ENCODE data around the gene PMIS2. TPM values are rescaled to one million over a fixed set of nuclear protein-coding genes. Genes with fewer than 3 reads are reported as not detected.
"Not testable (repeated sequence)": the region's sequence is repeated elsewhere in the genome, so short reads cannot be mapped to it uniquely, and the experiment has no call there.

Gene PMIS2
- total RNA-seq, 3 donors from 2014 or later: not detected

DNA sequence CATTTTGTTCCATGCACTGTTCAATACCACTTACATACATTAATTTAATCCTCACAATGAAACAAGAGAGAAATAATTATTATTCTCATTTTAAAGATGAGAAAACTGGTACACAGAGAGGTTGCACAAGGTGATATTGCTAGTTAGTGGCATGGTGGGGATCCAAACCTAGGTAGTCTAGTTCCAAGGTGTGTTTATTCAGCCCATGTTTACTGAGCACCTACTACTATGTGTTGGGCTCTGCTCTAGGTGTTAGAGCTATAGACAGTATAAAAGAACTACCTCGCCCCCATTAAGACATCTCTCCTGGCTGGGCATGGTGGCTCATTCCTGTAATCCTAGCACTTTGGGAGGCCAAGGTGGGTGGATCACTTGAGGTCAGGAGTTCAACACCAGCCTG, 3.2 kb upstream of the PMIS2 start:
- Histone ChIP-seq H3K36me3 (no peaks in the 10 kb centered on the region), H3K27ac (no peak overlapping the region), H3K9me3 (no peaks in the 10 kb centered on the region), H3K4me3 (no peak overlapping the region), H3K4me1 (no peaks in the 10 kb centered on the region), H3K27me3 (peaks cover 0 to 25% of the 10 kb centered on the region in 2 donors)
- no peak for DNase-seq (ENCODE audit: low spot score in 2 of 2)
- TF ChIP-seq POLR2A (IDR thresholded peaks at IDR 0.05): no peak
- TF ChIP-seq POLR2AphosphoS5 (IDR thresholded peaks at IDR 0.05): no peak
- TF ChIP-seq, protein P1, sequence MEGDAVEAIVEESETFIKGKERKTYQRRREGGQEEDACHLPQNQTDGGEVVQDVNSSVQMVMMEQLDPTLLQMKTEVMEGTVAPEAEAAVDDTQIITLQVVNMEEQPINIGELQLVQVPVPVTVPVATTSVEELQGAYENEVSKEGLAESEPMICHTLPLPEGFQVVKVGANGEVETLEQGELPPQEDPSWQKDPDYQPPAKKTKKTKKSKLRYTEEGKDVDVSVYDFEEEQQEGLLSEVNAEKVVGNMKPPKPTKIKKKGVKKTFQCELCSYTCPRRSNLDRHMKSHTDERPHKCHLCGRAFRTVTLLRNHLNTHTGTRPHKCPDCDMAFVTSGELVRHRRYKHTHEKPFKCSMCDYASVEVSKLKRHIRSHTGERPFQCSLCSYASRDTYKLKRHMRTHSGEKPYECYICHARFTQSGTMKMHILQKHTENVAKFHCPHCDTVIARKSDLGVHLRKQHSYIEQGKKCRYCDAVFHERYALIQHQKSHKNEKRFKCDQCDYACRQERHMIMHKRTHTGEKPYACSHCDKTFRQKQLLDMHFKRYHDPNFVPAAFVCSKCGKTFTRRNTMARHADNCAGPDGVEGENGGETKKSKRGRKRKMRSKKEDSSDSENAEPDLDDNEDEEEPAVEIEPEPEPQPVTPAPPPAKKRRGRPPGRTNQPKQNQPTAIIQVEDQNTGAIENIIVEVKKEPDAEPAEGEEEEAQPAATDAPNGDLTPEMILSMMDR (IDR thresholded peaks at IDR 0.05): no peak
- intact Hi-C loops (cut with DNase I; ENCODE audit: low total_unique reads): no loop called here

DNA sequence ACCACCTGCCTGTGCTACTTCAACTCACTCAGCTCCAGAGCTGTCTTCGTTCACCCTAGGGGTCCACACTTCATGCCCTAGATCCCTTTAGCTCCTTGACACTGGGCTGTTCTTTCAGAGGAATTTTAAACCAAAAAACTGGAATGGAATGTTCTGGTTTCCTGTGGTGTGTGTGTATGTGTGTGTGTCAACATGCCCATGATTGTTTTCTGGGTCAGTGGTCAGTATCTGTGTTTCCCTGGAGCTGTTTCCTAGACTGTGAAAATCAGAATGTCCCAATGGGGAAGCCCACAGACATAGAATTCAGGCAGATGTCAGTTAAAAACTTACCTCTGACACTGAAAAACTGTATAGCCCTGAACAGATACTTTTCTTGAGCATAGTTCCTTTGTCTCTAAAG, 1.3 kb downstream of the PMIS2 start:
- no peaks in the 10 kb centered on the region for H3K4me1 ChIP-seq
- H3K4me3 ChIP-seq: no peak overlapping the region
- TF ChIP-seq POLR2A (IDR thresholded peaks at IDR 0.05): no peak
- no peaks in the 10 kb centered on the region for H3K9me3 ChIP-seq
- H3K27ac ChIP-seq: no peak overlapping the region
- peaks cover 0 to 25% of the 10 kb centered on the region in 2 donors for H3K27me3 ChIP-seq
- no peak for DNase-seq (ENCODE audit: low spot score in 2 of 2)
- intact Hi-C loops (cut with DNase I; ENCODE audit: low total_unique reads): no loop called here
- H3K36me3 ChIP-seq: no peaks in the 10 kb centered on the region

DNA sequence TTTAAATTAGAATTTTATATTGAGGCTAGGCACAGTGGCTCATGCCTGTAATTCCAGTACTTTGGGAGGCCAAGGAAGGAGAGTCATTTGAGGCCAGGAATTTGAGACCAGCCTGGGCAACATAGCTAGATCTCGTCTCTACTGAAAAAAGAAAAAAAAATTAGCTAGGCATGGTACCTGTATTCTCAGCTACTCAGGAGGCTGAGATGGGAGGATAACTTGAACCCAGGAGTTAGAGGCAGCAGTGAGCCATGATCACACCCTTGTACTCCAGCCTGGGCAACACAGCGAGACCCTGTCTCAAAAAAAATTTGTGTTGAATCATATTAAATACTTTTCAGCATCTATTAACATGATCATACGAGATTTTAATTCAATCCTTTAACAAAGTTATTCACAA, 4.9 kb downstream of the PMIS2 start:
- H3K36me3 ChIP-seq: no peaks in the 10 kb centered on the region
- no peaks in the 10 kb centered on the region for H3K9me3 ChIP-seq
- DNase-seq (ENCODE audit: low spot score in 2 of 2): no peak
- no peak overlapping the region for H3K4me3 ChIP-seq
- intact Hi-C loops (cut with DNase I; ENCODE audit: low total_unique reads): no loop called here
- H3K27me3 ChIP-seq: peaks cover 0 to 8% of the 10 kb centered on the region in 2 donors
- H3K4me1 ChIP-seq: no peaks in the 10 kb centered on the region
- TF ChIP-seq, protein P1 (IDR thresholded peaks at IDR 0.05): no peak
- TF ChIP-seq POLR2A (IDR thresholded peaks at IDR 0.05): no peak
- no peak overlapping the region for H3K27ac ChIP-seq

DNA sequence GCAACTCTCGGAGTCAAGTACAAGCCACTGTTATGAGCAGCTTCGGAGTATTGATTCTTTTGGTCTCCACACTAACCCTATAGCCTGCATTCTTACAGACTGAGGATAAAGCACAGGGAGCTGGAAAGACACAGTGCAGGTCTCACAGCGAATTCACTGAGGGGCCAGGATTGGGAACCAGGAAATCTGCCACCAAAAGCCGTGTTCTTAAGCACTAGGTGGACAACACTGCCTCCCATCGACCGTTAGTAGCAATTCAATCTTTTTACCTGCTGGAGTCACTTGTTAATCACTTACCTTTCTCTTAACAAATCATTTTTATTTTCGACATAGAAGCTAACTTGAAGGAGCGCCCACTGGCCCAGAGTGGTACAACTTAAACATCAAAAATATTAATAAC, 6.3 kb downstream of the PMIS2 start:
- TF ChIP-seq POLR2A (IDR thresholded peaks at IDR 0.05) (no peak), POLR2AphosphoS5 (IDR thresholded peaks at IDR 0.05) (no peak)
- TF ChIP-seq, protein P1 (IDR thresholded peaks at IDR 0.05): peak in 2 of 3 donors; percentile 33 to 34
- H3K27ac ChIP-seq: no peak overlapping the region
- no peaks in the 10 kb centered on the region for H3K36me3 ChIP-seq
- no peaks in the 10 kb centered on the region for H3K9me3 ChIP-seq
- no peaks in the 10 kb centered on the region for H3K4me1 ChIP-seq
- no peak overlapping the region for H3K4me3 ChIP-seq
- H3K27me3 ChIP-seq: peaks cover 0 to 4% of the 10 kb centered on the region in 2 donors
- intact Hi-C loops (cut with DNase I; ENCODE audit: low total_unique reads): no loop called here
- DNase-seq (ENCODE audit: low spot score in 2 of 2): no peak

DNA sequence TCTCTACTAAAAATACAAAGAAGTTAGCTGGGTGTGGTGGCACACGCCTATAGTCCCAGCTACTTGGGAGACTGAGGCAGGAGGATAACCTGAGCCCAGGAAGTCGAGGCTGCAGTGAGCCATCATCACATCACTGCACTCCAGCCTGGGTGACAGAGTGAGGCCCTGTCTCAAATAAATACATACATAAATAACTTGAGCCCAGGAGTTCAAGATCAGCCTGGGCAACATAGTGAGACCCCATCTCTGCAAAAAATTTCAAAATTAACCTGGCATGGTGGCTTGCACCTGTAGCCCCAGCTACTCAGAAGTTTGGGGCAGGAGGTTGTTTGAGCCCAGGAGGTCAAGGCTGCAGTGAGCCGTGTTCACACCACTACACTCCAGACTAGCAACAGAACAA, 9.1 kb downstream of the PMIS2 start:
- H3K27ac ChIP-seq; intact Hi-C loops (cut with DNase I; ENCODE audit: low total_unique reads); H3K27me3 ChIP-seq; H3K36me3 ChIP-seq; H3K9me3 ChIP-seq; H3K4me3 ChIP-seq; DNase-seq (ENCODE audit: low spot score in 2 of 2); H3K4me1 ChIP-seq: not testable (repeated sequence)

DNA sequence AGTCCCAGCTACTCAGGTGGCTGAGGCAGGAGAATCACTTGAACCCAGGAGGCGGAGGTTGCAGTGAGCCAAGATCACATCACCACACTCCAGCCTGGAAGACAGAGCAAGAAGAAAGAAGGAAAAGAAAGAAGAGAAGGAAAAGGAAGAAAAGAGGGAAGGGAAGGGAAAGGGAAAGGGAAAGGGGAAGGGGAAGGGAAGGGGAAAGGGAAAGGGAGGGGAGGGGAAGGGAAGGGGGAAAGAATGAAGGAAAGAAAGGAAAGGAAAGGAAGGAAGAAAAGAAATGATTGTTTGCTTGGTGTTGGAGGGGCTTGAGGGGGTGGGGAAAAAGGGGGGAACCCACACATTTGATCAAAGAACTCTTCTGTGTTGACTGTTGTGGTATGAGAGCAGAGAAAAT, 10.0 kb downstream of the PMIS2 start:
- Histone ChIP-seq H3K4me3 (no peak overlapping the region), H3K27me3 (peaks cover 0 to 4% of the 10 kb centered on the region in 2 donors), H3K4me1 (no peaks in the 10 kb centered on the region), H3K9me3 (no peaks in the 10 kb centered on the region), H3K27ac (no peak overlapping the region), H3K36me3 (no peaks in the 10 kb centered on the region)
- intact Hi-C loops (cut with DNase I; ENCODE audit: low total_unique reads): no loop called here
- TF ChIP-seq POLR2A (IDR thresholded peaks at IDR 0.05): no peak
- no peak for TF ChIP-seq POLR2AphosphoS5 (IDR thresholded peaks at IDR 0.05)
- TF ChIP-seq, protein P1 (IDR thresholded peaks at IDR 0.05): no peak
- DNase-seq (ENCODE audit: low spot score in 2 of 2): no peak

All from breast epithelium (tissue), 4 donors.